Measurements from ENCODE around the gene RNF111.

DNA sequence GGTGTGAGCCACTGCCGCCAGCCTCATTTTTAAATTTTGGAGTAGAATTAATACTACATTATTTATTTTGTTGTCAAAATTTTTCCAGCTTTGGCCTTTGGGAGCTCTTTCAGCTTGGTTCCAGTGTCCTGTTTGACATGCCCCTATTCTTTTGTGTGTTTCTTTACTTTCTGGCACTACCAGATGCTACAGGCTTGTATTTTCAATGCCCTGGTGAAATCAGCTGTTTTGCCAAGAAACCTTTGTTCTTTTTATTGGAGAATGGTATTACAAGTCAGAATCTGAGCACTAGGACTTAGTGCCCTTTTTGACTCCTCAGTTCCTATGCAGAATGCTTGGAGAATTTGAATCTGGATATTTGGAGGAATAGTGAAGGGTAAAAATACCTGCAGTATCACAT is 26.6 kb downstream of the RNF111 start:
- TF ChIP-seq, protein P1, sequence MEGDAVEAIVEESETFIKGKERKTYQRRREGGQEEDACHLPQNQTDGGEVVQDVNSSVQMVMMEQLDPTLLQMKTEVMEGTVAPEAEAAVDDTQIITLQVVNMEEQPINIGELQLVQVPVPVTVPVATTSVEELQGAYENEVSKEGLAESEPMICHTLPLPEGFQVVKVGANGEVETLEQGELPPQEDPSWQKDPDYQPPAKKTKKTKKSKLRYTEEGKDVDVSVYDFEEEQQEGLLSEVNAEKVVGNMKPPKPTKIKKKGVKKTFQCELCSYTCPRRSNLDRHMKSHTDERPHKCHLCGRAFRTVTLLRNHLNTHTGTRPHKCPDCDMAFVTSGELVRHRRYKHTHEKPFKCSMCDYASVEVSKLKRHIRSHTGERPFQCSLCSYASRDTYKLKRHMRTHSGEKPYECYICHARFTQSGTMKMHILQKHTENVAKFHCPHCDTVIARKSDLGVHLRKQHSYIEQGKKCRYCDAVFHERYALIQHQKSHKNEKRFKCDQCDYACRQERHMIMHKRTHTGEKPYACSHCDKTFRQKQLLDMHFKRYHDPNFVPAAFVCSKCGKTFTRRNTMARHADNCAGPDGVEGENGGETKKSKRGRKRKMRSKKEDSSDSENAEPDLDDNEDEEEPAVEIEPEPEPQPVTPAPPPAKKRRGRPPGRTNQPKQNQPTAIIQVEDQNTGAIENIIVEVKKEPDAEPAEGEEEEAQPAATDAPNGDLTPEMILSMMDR (IDR thresholded peaks at IDR 0.05), result no peak
- TF ChIP-seq POLR2A (IDR thresholded peaks at IDR 0.05), result no peak
- TF ChIP-seq POLR2AphosphoS5 (IDR thresholded peaks at IDR 0.05), result no peak
